GM12873 (cell line): ENCODE data around the gene CD274.

ENCODE experiments used
- CTCF ChIP-seq: IDR thresholded peaks from 2 replicates; pipeline ENCODE4 v1.5.1; 2012; ENCODE audit warnings: low read depth, mild to moderate bottlenecking, moderate library complexity, low read length, control low read depth; ENCODE audit not compliant: insufficient read depth; ENCODE audit errors: missing control alignments

CD274 gene

GRCh38 chr9:5518937-5519319, 68.6 kb downstream of the CD274 start:
- no peak for TF ChIP-seq CTCF
